ENCODE results near the gene KSR1. TPM values are rescaled to one million over a fixed set of nuclear protein-coding genes. Genes with fewer than 3 reads are reported as not detected.

Gene KSR1
- total RNA-seq, 2 experiments from 2014 or later, result 19.4 to 25.3 TPM

- Histone ChIP-seq H3K27me3 (ENCODE audit: control insufficient read depth in 1 of 2, insufficient read depth in 2 of 2, low read length in 2 of 2) (no peaks in the 10 kb centered on the region), H3K4me1 (ENCODE audit: insufficient read depth, low read length) (peaks cover 6% of the 10 kb centered on the region), H3K27ac (ENCODE audit: low read depth in 1 of 2, low read length in 2 of 2) (no peak overlapping the region), H3K36me3 (ENCODE audit: insufficient read depth, low read length) (no peaks in the 10 kb centered on the region), H3K9me3 (ENCODE audit: control insufficient read depth in 1 of 2, insufficient read depth in 1 of 2, low read length in 2 of 2) (no peaks in the 10 kb centered on the region), H3K4me3 (ENCODE audit: low read length) (no peak overlapping the region)
- H3K27ac Mint-ChIP-seq, result no peak overlapping the region
- ATAC-seq (ENCODE audit: poor library complexity) (no peak), DNase-seq (no peak)
- H3K4me1 Mint-ChIP-seq (ENCODE audit: low read depth), result peaks cover 9% of the 10 kb centered on the region
- H3K36me3 Mint-ChIP-seq (ENCODE audit: low read depth), result no peaks in the 10 kb centered on the region
- ChIA-PET POLR2A (no interaction called here), CTCF (no interaction called here)
- no peak for TF ChIP-seq CTCF (IDR thresholded peaks at IDR 0.05)
- H3K27me3 Mint-ChIP-seq, result no peaks in the 10 kb centered on the region
- intact Hi-C loops (cut with DNase I, micrococcal nuclease), result no loop called here
- H3K4me3 Mint-ChIP-seq, result no peak overlapping the region
- no peaks in the 10 kb centered on the region for H3K9me3 Mint-ChIP-seq
These were observed 61.8 kb downstream of the KSR1 start for GRCh38 chr17:27518048-27518447.

DNA sequence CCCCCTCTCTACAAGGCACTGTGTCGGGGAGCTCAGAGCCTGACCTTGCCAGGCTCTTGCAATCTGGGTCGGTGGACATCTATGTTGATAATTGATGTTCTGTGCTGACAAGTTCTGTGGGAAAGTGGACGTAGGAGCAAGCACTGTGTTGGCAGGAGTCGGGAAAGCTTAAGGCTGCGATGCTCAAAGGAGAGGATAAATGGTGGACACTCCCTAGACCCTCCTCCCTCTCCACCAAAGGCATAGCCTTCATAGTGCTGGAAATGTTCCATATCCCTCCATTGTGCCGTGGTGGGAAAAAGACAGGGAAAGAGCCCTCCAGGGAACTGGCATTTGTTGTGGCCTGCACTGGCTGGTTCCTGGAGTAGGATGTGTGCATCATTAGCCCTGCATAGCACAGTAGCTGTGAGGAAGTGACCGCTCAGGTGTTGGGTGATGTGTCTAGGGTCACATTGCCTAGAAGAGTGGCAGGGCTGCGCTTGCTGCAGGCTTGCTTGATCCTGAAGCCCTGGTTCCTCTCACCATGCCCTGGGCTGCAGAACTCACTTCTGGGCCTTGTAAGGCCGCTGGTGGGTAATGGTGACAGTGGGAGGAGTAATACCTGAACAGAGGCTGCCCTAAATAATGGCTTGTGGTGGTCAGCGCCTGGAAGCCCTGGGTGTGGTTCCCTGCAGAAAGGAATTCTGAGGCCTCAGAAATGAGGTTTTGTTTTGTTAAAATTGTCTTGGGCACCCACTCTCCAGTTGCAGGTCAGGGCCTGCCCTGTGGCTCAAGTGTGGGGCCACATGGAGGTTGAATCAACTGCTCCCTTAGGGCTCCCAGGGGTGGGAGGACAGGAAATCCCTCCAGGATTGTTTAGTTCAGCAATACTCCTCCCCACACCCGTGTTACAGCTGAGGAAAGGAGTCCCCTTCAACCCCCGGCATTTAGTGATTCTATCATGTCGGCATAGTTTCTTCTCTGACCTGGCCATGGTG is 62.6 kb downstream of the KSR1 start:
- Mint-ChIP-seq H3K27me3 (no peaks in the 10 kb centered on the region), H3K9me3 (no peaks in the 10 kb centered on the region), H3K4me3 (no peak overlapping the region), H3K4me1 (ENCODE audit: low read depth) (peaks cover 13% of the 10 kb centered on the region), H3K36me3 (ENCODE audit: low read depth) (no peaks in the 10 kb centered on the region), H3K27ac (no peak overlapping the region)
- Histone ChIP-seq H3K36me3 (ENCODE audit: insufficient read depth, low read length) (no peaks in the 10 kb centered on the region), H3K4me1 (ENCODE audit: insufficient read depth, low read length) (peaks cover 6% of the 10 kb centered on the region), H3K27me3 (ENCODE audit: control insufficient read depth in 1 of 2, insufficient read depth in 2 of 2, low read length in 2 of 2) (no peaks in the 10 kb centered on the region), H3K9me3 (ENCODE audit: control insufficient read depth in 1 of 2, insufficient read depth in 1 of 2, low read length in 2 of 2) (no peaks in the 10 kb centered on the region), H3K27ac (ENCODE audit: low read depth in 1 of 2, low read length in 2 of 2) (no peak overlapping the region), H3K4me3 (ENCODE audit: low read length) (no peak overlapping the region)
- ChIA-PET POLR2A (no interaction called here), CTCF (no interaction called here)
- no peak for TF ChIP-seq CTCF (IDR thresholded peaks at IDR 0.05)
- ATAC-seq (ENCODE audit: poor library complexity), result no peak
- intact Hi-C loops (cut with DNase I, micrococcal nuclease), result no loop called here
- no peak for DNase-seq

- Mint-ChIP-seq H3K4me1 (ENCODE audit: low read depth) (peaks cover 20% of the 10 kb centered on the region), H3K9me3 (no peaks in the 10 kb centered on the region), H3K36me3 (ENCODE audit: low read depth) (no peaks in the 10 kb centered on the region), H3K27ac (no peak overlapping the region), H3K4me3 (no peak overlapping the region), H3K27me3 (no peaks in the 10 kb centered on the region)
- intact Hi-C loops (cut with DNase I, micrococcal nuclease), result no loop called here
- ChIA-PET CTCF (no interaction called here), POLR2A (no interaction called here)
- Histone ChIP-seq H3K9me3 (ENCODE audit: control insufficient read depth in 1 of 2, insufficient read depth in 1 of 2, low read length in 2 of 2) (no peaks in the 10 kb centered on the region), H3K27me3 (ENCODE audit: control insufficient read depth in 1 of 2, insufficient read depth in 2 of 2, low read length in 2 of 2) (no peaks in the 10 kb centered on the region), H3K4me3 (ENCODE audit: low read length) (no peak overlapping the region), H3K4me1 (ENCODE audit: insufficient read depth, low read length) (peaks cover 6% of the 10 kb centered on the region), H3K36me3 (ENCODE audit: insufficient read depth, low read length) (no peaks in the 10 kb centered on the region), H3K27ac (ENCODE audit: low read depth in 1 of 2, low read length in 2 of 2) (no peak overlapping the region)
- DNase-seq (no peak), ATAC-seq (ENCODE audit: poor library complexity) (no peak)
- no peak for TF ChIP-seq CTCF (IDR thresholded peaks at IDR 0.05)
These were observed 63.3 kb downstream of the KSR1 start for GRCh38 chr17:27519550-27519949.
